HG02623 (cell line): ENCODE results near the gene ARHGEF17.

Experiments
- ATAC-seq: cut with Tn5 transposase; IDR thresholded peaks from one replicate; pipeline ENCODE4 v1.9.1; 2021; ENCODE audit warnings: moderate library complexity; ENCODE audit not compliant: unreplicated experiment

Gene ARHGEF17

DNA sequence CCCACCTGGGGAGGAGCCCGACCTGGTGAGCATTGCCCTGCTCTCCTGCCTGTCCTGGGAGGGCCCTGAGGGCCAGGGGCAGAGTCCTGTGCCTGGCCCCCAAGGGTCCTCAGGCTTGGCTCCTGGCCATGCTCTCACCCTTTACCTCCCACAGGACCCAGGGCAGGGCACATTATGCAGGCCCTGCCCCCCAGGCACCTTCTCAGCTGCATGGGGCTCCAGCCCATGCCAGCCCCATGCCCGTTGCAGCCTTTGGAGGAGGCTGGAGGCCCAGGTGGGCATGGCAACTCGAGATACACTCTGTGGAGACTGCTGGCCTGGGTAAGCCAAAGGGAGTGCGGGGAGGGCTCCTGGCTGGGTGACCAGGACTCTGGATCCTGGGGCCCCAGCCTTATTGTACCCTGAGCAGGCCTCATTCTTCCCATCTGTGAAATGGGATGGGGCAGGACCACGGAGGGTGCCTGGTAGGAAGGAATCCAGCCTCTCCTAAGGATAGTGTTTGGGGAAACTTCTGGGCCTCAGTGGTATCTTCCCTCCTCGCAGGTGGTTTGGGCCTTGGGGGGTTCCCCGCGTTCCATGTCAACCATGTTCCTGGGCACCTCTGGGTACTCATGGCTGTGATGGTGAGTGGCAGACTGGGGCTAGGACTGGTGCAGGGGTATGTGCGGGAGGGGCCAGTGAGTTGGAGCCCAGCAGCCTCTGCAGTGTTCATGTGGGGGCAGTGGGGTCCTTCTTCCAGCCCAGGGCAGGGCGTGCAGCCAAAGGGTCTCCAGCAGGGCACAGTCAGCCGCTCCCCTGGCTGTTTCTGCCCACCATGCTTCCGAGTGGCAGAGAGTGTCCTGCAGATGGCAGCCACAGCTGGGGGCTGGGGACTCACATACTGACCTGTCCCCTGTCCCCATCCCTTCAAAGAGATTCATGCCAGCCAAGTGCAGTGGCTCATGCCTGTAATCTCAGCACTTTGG lies 82.8 kb downstream of the ARHGEF17 start:
- no peak for ATAC-seq

DNA sequence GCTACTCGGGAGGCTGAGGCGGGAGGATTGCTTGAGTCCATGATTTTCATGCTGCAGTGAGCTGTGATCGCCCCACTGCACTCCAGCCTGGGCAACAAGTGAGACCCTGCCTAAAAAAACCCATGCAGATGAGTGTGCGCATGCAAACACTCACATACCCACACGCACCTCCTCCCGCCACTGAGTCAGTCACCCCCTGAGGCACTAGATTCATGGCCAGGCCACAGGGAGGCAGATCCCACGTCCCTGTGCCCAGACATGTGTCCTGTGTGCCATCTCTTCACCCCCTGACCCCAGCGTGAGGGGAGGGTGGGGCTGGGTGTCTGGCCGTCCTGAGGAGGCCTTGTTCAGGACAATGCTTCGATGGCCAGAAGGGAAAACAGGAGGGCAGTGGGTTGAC lies 83.6 kb downstream of the ARHGEF17 start:
- no peak for ATAC-seq

DNA sequence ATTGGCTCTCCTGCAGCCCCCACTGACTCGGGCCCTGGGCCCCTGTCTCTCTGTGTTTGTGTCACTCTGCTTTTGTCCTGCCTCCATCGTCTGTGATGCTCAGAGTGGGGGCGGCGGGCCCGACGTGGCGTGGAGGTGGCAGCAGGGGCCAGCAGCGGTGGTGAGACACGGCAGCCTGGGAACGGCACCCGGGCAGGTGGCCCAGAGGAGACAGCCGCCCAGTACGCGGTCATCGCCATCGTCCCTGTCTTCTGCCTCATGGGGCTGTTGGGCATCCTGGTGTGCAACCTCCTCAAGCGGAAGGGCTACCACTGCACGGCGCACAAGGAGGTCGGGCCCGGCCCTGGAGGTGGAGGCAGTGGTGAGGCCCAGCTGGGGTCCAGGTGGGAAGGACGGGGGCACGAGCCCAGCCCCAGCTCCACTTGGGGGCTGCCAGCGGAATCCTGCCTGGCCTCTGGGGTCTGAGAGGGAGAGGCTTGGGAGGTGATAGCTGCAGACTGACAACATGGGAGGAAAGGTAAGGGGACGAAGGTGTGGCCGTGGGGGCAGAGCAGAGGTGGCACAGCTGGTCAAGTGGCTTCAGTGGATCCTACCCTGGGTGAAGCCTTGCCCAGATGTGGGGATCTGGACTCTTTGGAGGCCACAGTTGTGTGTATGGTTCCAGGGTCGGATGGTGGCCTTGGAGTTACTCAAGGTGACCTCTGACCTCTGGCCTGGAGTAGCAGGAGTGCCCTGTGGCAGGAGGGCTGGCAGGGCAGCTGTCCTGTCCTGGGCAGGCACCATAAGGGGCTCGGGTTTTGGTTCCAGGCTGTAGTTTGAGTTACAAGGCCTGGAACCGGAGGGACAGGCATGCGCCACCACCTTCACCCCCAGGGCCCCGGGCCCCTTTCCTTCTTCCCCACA lies 84.3 kb downstream of the ARHGEF17 start:
- ATAC-seq = no peak

DNA sequence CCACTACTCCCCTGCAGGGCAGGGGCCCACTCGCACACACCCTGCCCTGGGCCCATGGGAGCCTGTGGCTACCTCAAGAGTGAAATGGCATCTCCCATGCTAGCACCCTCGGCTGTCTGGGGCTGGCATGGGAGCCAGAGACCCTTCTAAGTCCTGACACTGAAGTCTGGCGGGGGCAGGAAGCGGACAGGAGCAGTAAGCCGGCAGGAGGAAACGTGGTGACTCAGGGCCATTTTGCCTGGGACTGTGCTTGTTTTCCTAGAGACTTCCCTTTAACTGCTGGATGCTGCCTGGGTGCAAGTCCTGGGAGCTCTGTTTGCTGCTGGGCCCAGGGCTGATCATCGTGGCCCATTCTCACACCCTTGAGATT lies 84.9 kb downstream of the ARHGEF17 start:
- ATAC-seq = no peak

DNA sequence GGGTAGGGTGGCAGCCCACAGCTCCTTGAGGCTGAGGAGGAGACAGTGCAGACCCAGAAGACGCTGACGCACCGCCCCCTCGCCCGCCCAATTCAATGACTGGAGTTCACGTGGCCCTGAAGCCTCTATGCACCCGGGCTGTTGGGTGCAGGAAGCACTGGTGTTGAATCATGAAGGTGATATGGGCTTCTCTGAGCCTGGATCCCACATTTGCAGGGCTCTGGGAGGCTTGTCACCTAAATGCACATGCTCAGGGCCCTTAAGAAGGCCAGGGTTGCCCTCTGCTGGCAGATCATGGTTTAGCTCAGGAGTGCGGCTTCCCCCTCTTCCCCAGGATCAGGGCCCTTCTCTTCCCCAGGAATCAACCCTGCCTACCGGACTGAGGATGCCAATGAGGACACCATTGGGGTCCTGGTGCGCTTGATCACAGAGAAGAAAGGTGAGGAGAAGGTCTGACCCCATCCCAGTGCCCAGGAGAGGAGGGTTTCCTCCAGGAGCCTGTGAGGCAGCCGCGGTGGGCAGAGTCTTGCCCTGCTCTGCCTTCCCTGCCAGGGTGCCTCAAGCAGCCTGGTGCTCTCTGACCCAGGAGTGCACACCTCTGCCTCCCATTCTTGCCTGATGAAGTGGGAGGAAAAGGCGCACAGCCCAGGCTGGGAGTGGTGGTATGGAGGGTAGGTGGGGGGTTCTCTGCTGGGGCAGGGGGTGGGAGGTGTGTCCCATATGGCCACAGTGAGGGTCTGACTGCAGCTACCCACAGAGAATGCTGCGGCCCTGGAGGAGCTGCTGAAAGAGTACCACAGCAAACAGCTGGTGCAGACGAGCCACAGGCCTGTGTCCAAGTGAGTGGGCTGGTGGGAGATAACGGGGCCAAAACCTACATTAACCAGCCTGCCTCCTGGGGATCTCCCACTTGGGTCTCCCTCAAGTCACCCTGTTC lies 85.7 kb downstream of the ARHGEF17 start:
- ATAC-seq = no peak

DNA sequence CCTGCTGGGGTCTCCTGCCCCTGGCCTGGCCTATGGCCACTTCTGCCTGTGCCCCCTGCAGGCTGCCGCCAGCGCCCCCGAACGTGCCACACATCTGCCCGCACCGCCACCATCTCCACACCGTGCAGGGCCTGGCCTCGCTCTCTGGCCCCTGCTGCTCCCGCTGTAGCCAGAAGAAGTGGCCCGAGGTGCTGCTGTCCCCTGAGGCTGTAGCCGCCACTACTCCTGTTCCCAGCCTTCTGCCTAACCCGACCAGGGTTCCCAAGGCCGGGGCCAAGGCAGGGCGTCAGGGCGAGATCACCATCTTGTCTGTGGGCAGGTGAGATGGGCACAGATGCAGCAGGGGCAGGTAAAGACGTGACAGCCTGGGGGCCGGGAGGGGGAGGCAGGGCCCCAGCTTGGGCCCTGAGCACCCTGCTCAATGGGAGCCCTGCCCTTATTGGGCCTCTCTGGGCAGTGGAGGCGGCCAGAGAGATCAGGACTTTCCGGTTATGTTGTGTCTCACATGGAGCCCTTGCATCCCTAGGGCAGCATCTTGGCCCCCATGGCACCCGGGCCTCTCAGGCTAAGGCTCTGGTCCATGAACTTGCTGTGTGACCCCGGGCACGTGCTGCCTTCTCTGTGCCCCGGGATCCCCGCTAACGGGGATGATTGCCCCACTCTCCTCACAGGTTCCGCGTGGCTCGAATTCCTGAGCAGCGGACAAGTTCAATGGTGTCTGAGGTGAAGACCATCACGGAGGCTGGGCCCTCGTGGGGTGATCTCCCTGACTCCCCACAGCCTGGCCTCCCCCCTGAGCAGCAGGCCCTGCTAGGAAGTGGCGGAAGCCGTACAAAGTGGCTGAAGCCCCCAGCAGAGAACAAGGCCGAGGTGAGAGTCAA lies 86.6 kb downstream of the ARHGEF17 start:
- ATAC-seq = no peak

DNA sequence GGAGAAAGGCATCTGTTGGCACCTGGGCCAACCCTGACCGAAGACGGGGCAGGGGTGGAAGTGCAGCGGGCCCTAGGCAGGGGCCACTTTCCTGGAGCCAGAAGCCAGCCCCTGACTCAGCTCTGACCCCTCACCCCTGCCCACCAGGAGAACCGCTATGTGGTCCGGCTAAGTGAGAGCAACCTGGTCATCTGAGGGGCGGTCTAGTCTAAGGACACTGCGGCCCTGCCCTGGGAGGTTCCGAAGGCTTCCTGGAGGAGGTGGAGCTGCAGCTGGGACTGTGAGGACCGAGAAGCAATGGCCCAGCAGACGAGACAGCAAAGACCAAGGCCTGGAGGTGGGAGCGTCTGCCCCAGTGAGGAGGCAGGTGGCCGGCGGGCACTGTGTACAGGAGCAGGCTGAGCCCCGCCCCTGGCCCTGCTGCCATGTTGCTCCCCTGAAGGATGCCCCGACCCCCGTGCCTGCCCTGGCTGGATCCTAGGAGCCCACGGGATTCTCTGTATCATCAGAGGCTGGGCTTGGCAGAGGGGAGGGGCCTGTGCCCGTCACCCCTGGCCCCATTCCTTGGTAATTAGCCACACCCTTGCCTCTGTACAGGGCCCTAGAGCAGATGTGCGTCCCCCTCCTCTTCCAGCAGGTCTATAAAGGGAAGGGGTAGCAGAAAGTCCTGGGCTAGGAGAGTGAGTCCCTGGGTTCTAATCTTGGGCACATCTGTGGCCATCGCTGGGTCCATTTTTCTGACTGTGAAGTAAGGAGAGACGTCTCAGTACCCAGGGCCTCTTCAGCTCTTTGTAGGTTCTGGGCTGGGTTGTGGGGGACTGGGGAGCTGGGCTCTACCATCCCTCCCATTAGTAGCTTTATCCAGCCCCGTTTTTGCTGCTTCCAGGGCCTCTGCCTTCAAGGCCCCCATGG lies 87.5 kb downstream of the ARHGEF17 start:
- ATAC-seq = no peak

DNA sequence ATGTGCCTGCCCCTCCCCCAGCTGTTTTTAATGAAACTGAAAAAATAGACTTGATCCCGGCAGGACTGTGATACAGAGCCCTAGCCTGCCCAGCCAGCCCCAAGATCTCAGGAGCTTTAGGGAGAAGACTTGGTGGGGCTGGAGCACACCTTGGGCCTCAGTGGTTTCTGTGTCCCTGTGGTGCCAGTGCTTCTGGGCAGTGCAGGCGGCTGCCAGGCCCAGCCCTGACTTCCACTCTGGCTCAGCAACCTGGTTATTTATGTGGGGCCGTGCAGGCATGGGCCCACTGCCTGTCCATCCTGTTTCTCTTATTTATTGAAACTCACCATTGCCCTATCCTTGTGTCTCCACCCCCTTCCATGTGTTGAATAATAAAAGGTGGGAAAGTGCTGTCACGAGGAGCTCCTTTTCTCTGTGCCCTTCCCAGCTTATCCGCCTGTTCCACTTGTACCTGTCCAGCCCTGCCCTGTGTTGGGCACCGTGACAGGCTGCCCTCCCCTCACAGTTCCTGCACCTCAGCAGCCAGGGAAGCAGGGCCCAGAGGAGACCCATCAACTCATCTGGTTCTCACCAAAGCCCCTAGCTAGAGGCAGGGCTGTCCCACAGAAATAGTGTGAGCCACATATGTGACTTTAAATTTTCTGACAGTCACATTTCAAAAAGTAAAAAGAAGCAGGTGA lies 88.3 kb downstream of the ARHGEF17 start:
- ATAC-seq = no peak

DNA sequence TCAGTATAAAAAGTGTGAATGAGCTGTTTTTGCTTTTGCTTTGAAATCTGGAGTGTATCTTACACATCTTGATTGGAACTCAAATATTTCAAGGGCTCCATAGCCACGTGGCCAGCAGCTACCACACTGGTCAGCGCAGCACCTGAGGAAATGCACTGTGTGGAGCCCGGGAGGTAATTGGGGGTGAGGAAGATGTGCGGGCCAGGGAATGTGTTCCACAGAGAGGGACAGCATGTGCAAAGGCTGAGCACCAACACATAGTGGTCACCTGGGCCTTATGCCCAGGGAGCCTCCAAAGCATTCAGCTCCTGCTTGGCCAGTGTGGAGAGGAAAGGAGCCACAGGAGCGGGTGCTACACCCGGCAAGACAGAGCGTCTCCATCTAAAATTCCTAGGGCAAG lies 88.9 kb downstream of the ARHGEF17 start:
- no peak for ATAC-seq

DNA sequence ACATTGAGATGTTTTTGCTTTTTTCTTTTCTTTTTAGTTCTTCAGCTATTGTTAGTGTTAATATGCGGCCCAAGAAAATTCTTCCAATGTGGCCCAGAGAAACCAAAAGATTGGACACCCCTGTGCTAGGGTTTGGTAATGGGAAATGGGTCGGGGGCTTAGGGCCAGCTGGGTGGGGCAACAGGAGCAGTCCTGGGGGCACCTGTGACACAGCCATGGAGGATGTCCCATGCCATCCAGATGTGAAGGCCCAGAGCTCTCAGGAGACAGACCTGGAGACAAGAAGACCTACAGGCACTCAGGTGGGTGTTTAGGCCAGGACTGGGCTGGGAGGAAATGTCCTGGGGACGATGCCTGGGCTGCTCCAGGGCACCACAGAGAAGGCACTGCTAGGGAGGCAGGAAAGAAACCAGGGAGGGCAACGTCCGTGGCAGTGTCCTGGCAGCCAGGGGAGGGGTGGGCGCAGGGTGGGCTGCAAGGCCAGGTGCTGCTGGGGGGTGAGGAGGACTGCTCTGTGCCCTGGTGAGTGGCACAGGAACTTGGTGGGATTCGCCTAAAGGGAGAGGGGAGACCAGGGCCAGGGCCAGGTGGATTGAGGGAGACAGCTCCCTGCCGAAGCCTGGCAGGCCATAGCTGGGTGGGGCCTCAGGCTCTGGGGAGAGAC lies 89.5 kb downstream of the ARHGEF17 start:
- no peak for ATAC-seq

DNA sequence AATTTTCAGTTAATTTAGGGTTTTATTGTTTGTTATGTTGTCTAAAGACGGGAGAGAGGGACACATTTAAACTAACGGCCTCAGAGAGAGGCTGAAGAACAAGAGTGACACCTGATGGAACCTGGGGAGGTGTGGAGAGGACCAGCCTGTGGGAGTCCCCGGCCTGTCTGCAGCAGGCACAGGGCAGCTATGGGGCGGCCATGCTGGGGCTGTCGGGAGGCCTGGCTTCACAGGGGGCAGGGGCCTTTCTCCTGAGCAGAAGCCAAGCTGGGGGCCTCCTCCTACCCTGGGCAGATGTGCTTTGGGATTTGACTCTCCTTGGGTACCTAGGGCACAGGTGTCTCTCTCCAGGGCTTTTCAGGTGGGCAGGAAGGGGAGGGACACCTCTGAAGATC lies 90.1 kb downstream of the ARHGEF17 start:
- ATAC-seq = no peak

DNA sequence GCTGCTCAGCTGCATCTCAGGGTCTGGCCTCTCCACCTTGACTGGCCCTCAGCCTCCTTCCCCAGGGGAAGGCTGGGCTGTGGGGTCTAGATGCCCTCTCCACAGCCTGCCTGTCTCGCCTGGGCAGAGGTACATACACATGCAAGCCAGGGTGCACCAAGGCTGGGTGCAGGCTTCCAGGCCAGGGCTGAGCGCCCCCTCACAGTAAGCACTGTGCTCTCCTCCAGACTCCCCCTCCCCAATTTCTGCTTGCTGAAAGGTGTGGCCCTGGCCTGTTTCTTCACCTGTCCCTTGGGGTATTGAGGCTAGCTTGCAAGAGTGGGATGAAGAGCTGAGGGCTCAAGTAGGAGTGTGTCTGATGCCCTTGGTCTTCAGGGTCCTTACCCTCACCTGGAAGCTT lies 90.6 kb downstream of the ARHGEF17 start:
- no peak for ATAC-seq

DNA sequence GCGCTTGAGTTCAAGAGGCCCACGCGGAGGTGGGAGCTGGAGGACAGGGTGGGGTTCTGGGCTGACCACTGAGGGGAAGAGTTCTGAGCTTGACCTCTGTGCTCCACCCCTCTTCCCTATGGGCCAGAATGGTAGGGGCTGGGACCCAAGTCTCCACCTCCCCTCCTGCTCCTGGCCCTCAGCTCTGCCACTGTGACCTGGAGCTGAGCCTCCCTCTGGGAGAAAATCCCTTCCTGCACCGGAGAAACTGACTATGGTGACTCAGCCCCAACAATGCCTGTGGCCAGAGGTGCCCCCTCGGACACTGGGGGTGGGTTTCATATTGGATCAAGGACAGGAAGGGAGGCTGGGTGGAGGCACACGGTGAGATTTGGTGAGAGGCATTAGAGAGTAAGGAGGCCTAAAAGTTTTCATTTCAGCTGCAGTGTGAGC lies 91.1 kb downstream of the ARHGEF17 start:
- no peak for ATAC-seq

DNA sequence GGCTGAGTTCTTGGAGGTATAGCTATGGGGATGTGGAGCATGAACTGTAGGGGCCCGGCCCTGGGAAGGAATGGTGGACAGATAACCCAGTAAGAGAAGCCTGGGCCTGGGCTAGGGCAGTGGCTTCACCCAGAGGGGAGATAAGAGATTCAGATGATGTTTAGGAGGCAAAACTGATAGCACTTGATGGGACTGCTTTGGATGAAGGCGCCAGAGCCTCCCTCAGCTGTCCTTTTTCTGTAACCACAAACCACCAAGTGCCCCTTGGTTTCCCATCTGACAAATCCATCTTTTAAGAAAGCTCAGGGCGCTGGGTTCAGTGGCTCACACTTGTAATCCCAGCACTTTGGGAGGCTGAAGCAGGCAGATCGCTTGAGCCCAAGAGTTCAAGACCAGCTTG lies 91.6 kb downstream of the ARHGEF17 start:
- ATAC-seq = no peak

DNA sequence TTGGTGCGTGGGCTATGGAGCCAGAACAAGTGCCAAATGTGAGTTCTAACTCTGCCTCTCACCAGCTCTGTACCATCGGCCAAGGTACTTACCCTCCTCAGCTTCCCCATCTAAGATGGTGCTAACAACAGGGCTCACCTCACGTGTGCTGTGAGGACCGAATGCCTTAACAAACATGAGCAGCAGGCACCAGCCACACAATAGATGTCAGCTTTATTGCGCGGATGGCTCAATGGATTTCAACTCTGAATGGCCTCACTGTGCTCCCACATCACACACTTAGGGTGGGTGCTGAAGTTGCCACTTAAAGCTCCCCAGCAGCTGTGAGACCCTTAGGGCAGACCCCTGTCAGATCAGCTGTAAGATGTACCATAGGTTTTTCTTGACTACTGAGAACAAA lies 92.2 kb downstream of the ARHGEF17 start:
- no peak for ATAC-seq

DNA sequence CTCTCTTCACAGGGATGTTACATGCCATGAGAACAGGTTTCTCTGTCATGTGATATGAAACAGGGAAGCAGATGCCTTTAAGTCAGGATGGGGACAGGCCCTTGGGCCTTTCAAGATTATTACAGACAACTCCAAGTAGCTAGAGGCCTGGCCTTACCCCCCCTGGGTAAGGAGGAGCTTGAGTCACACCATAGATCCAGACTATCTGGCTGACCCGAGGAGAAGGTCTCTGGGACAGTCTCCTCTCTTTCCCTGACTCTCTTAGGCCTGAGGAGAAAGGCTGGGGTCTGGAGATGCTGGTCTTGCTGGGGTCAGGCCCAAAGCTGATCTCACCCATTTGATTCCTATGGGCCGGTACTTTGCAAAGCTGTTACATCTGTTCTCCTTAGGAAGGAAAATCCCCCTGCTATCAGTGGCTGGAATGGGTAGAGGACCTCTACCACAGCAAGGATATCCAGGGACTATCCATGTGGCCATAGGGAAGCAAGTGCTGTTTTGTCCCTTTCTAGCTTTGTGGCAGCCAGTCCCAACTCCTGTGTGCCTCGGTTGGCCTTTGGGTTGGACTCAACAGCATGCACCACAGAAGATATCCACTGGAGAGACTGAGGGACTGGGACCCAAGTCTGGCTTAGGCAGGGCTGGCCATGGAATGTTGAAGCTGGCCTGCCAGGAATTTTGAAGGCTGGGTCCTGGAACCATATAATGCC lies 93.3 kb downstream of the ARHGEF17 start:
- no peak for ATAC-seq
